Middle frontal gyrus (tissue), 1 donor: Measurements from ENCODE around the gene CKB.

Experiments
- DNase-seq: peaks from one replicate; pipeline ENCODE4 v3.0.0-alpha.2; 2015; ENCODE audit warnings: low spot score; ENCODE audit errors: extremely low spot score

CKB gene

DNA sequence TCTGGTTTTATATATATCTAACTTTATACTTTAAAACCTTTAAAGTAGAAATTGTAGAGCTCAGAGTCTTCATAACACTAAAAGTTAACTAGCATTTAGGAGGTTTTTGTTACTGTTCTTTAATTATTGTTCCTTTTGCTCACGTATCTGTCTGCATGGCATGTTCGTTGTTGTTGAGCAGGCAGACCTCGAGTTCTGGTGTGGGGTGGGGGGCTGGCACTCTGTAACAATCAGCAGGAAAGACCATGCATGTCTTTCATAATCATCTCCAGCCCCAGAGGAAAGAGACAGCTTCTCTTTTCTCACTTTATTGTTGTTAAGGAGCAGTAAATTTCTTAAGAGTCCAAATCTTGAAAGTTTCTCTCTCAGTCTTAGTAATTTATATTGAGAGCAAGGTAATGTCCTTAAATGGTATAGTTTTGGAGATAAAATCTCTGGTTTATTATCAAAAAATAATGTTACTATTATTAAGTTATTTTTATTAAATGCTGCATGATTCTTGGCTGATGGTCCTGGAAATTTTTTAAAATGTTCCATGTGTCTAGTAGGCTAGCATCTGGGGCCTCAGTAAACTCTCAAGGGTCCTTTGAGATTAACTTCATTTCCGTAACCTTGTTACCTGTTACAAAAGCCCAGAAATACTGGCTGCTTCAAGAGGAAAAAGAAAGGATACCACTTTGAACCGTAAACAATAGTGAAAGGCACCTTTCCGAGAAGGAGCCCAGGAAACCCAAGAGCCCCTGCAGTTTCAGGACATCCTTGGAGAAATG lies 30.3 kb downstream of the CKB start:
- DNase-seq = no peak

DNA sequence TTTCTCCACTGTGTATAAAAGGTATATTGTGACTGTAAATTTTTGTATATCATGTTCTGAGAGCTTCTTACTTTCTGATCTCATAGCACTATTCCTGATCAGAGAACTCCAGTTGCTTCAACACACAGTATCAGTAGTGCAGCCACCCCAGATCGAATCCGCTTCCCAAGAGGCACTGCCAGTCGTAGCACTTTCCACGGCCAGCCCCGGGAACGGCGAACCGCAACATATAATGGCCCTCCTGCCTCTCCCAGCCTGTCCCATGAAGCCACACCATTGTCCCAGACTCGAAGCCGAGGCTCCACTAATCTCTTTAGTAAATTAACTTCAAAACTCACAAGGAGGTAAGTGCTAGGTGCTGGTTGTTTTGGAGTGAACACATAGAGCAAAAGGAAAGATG lies 30.9 kb downstream of the CKB start:
- DNase-seq = no peak

DNA sequence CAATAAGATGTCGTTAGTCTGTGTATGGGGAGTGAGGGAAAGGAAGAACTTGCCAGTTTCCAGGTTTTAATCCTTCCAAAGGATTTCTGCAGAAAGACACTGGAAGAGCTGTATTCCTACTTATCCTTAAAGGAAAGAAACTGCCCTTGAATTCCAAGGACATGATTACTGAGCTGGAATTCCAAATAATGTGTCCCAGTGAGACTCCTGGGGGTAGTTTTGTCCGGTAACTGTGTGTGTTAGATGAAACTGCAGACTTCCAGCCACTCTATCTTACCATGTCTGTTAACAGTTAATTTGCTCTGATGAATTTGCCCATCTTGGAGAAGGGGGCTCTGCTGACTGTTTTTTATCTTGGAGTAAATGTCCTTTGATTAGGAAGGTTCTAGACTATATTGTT lies 33.0 kb downstream of the CKB start:
- no peak for DNase-seq

DNA sequence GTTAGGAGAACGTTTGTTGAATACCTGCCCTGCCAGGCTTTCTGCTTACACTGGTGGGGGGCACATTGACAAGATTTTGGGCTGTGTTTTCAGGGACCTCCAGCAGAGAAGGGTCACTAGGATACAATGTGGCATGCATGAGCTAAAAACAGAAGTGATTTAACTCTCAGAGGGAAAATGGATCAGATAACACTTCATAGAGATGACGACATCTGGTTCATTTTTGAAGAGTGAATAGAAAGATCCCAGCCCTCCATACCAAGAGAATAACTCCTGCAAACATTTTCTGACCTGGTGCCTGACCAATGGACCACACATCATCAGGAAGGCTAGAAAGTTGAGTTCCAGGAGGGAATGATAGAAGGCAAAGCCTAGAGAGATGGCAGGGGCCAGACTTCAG lies 33.7 kb downstream of the CKB start:
- DNase-seq = no peak

DNA sequence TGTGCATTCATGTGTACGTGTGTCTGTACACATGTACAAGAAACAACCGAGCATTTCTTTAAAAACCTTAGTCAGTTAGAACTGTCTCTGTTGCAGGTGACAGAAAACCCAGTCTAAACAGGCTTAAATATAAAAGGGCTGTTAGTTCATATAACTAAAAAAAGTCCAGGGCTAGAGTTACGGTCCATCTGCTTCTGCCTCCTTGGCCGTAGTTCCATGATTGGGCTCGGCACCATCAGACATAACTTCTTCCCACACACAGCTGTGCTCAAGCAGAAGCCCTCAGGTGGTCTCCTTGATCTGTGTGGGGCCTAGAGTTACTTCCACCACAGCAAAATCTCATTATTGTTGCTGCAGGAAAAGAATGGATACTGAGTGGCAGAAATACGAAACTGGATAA lies 34.6 kb downstream of the CKB start:
- no peak for DNase-seq

DNA sequence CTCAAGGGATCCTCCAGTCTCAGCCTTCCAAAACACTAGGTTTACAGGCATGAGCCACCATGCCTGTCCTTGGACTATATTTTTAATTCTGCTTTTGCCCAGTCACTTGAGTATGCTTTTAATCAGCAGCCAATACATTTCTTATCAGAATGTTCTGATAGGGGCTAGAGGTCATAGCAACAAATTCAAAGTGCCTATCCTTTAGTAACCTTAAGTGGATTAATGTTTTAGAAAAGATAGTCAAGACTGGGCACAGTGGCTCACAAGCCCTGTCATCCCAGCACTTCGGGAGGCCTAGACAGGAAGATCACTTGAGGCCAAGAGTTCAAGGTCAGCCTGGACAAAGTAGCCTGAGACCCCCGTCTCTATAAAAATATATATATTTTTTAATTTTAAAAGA lies 37.1 kb downstream of the CKB start:
- DNase-seq = no peak

DNA sequence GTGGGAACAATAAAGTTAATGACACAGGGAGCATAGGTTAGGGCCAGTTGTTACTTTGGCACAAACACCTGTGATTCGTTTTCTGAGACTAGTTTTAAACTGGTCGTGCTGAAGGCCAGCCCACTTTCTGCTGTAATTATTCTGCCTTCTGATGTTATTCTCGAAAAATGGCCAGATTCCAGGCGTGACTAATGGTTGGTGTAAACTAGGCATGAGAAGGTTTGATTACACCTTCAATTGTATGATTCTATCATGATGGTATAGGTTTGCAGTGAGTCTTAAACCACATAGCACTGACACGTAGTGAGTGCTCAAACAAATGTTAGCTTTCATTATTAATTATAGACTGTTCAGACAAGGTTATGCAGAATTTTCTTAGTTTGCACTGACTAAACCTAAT lies 39.0 kb downstream of the CKB start:
- no peak for DNase-seq

DNA sequence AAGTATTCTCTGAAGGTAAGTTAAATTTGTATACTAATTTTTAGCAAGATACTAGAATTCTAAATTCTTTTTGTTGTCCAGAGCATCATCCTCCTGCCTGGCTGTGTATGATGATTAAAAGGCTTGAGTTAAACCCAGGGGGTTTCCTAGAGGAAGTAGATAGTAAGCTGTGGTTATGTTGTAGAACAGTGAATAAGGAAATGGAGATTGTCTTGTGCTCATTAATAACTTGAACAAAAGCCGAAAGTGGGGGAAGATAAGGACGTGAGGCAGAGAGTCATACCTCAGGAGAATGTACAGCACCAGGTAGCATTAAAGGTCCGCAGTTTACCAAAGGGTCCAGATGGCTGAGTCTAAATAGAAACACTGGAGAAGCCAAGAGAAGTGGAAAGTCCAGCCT lies 42.0 kb downstream of the CKB start:
- DNase-seq = no peak

DNA sequence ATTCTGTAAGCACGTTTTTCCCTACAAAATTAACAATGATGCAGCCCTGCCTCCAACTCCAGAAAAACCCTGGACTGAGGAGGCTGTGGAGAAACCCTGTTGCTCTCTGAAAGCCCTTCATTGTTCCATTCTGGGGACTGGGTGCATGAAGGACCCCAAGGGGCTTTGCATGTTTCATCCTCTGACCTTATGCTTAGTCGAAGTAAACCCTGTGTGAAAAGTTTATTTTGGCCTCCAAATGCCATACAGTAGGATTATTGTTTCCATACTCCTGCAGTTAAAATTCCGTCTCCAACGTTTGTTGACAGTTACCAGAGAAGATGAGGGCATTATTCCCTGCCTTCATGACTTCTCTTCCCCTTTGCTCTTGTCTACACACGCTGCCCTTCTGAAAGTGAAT lies 46.0 kb downstream of the CKB start:
- no peak for DNase-seq

DNA sequence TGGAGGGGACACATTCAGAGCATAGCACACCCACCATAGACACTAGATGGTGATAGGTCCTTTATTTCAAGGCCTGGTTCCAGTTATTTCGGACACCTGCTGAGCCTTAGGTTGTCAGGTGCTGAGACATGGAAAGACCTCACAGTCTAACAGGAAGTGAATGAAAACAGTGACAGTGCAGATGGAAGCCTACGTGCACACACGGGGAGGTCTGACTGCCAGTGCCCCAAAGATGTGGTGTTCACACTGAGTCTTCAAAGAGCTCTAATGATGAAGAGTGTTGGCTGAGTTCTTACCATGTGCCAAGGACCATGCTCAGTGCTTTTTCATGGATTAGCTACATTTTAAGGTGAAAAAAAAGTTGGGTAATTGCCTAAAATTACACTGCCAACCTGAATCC lies 46.6 kb downstream of the CKB start:
- DNase-seq = no peak

DNA sequence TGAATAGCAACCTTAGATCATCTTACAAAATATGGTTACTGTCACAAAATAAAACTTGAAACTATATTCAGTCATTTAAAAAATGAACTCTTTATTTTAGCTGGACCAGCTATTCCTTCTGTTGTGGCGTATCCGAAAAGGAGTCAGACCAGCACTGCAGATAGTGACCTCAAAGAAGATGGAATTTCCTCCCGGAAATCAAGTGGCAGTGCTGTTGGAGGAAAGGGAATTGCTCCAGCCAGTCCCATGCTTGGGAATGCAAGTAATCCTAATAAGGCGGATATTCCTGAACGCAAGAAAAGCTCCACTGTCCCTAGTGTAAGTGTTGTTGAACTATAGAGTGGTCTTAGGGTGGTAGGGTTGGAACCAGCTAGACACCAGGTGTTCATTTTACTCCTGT lies 47.7 kb downstream of the CKB start:
- DNase-seq = no peak

DNA sequence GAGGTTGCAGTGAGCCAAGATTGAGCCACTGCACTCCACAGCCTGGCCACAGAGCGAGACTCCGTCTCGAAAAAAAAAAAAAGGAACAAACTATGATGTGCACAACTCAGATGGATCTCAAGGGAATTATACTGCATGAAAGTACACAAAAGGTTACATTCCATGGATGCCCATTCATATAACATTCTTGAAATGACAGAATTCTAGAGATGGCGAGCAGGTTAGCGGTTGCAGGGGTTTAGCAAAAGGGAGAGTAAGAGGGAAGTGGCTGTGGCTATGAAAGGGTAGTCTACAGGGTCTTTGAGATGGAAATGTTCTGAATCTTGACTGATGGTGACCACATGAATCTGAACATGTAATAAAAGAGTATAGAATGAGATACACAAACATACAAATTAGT lies 49.7 kb downstream of the CKB start:
- DNase-seq = no peak
